Stimulated activated CD4-positive, alpha-beta T cell treated with anti-CD3 and anti-CD28 coated beads, Interleukin-4, amount 100 ng/mL, for 48 hours (primary cell): ENCODE results near the gene LILRB5.
A peak's percentile ranks its signal among the peaks of the same experiment; 100 is the strongest.
"Not testable (repeated sequence)": the region's sequence is repeated elsewhere in the genome, so short reads cannot be mapped to it uniquely, and the experiment has no call there.

Source experiments
- DNase-seq, 2 donors: peaks; one replicate each; pipeline ENCODE4 v3.0.0-alpha.2; 2020; ENCODE audit warnings: low read depth in 2 of 2

LILRB5 gene

GRCh38 chr19:54214734-54215133, 42.3 kb downstream of the LILRB5 start:
- DNase-seq = not testable (repeated sequence)

- not testable (repeated sequence) for DNase-seq
These were observed 42.9 kb downstream of the LILRB5 start for GRCh38 chr19:54214217-54214616.

GRCh38 chr19:54211235-54211634, 45.8 kb downstream of the LILRB5 start:
- no peak for DNase-seq

GRCh38 chr19:54209811-54210494, 47.1 kb downstream of the LILRB5 start:
- DNase-seq = no peak

- DNase-seq = no peak
These were observed 47.8 kb downstream of the LILRB5 start for GRCh38 chr19:54209058-54209810.

- no peak for DNase-seq
These were observed 48.4 kb downstream of the LILRB5 start for GRCh38 chr19:54208784-54209057.

GRCh38 chr19:54207983-54208783, 48.9 kb downstream of the LILRB5 start:
- DNase-seq = peak; percentile 51 to 54

- no peak for DNase-seq
These were observed 49.4 kb downstream of the LILRB5 start for GRCh38 chr19:54207676-54207982.

GRCh38 chr19:54207193-54207592, 49.9 kb downstream of the LILRB5 start:
- not testable (repeated sequence) for DNase-seq

GRCh38 chr19:54206831-54207177, 50.3 kb downstream of the LILRB5 start:
- no peak for DNase-seq

- DNase-seq = no peak
These were observed 50.8 kb downstream of the LILRB5 start for GRCh38 chr19:54206030-54206830.

GRCh38 chr19:54204767-54205468, 52.2 kb downstream of the LILRB5 start:
- DNase-seq = no peak

- no peak for DNase-seq
These were observed 53.9 kb downstream of the LILRB5 start for GRCh38 chr19:54203151-54203611.

- DNase-seq = no peak
These were observed 55.1 kb downstream of the LILRB5 start for GRCh38 chr19:54201980-54202379.

- DNase-seq = no peak
These were observed 55.8 kb downstream of the LILRB5 start for GRCh38 chr19:54201172-54201701.
